GM08714 (cell line): ENCODE results near the gene DVL1.

ENCODE experiments used
- H3K4me3 ChIP-seq: fragments of 200-500 bp; sonication (Bioruptor generic); 2 replicates; pipeline ENCODE4 v1.5.1; 2014; ENCODE audit warnings: mild to moderate bottlenecking, low read length, inconsistent platforms
- ZNF274 ChIP-seq: IDR thresholded peaks from 2 replicates; pipeline ENCODE4 v1.6.1; 2012; ENCODE audit warnings: mild to moderate bottlenecking, low read depth, low read length

DVL1 gene

DNA sequence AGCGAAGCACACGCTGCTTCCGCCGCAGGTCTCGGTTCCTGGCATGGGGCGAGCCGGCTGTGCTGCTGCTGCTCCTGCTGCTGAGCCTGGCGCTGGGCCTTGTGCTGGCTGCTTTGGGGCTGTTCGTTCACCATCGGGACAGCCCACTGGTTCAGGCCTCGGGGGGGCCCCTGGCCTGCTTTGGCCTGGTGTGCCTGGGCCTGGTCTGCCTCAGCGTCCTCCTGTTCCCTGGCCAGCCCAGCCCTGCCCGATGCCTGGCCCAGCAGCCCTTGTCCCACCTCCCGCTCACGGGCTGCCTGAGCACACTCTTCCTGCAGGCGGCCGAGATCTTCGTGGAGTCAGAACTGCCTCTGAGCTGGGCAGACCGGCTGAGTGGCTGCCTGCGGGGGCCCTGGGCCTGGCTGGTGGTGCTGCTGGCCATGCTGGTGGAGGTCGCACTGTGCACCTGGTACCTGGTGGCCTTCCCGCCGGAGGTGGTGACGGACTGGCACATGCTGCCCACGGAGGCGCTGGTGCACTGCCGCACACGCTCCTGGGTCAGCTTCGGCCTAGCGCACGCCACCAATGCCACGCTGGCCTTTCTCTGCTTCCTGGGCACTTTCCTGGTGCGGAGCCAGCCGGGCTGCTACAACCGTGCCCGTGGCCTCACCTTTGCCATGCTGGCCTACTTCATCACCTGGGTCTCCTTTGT is 15.5 kb downstream of the DVL1 start:
- TF ChIP-seq ZNF274: no peak

DNA sequence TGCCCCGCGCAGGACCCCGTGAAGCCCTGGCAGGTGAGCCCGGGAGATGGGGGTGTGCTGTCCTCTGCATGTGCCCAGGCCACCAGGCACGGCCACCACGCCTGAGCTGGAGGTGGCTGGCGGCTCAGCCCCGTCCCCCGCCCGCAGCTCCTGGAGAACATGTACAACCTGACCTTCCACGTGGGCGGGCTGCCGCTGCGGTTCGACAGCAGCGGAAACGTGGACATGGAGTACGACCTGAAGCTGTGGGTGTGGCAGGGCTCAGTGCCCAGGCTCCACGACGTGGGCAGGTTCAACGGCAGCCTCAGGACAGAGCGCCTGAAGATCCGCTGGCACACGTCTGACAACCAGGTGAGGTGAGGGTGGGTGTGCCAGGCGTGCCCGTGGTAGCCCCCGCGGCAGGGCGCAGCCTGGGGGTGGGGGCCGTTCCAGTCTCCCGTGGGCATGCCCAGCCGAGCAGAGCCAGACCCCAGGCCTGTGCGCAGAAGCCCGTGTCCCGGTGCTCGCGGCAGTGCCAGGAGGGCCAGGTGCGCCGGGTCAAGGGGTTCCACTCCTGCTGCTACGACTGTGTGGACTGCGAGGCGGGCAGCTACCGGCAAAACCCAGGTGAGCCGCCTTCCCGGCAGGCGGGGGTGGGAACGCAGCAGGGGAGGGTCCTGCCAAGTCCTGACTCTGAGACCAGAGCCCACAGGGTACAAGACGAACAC is 16.3 kb downstream of the DVL1 start:
- TF ChIP-seq ZNF274: no peak
- H3K4me3 ChIP-seq: no peak overlapping the region

More for the DNA sequence above, 15.5 kb downstream of the DVL1 start:
- H3K4me3 ChIP-seq: no peak overlapping the region

DNA sequence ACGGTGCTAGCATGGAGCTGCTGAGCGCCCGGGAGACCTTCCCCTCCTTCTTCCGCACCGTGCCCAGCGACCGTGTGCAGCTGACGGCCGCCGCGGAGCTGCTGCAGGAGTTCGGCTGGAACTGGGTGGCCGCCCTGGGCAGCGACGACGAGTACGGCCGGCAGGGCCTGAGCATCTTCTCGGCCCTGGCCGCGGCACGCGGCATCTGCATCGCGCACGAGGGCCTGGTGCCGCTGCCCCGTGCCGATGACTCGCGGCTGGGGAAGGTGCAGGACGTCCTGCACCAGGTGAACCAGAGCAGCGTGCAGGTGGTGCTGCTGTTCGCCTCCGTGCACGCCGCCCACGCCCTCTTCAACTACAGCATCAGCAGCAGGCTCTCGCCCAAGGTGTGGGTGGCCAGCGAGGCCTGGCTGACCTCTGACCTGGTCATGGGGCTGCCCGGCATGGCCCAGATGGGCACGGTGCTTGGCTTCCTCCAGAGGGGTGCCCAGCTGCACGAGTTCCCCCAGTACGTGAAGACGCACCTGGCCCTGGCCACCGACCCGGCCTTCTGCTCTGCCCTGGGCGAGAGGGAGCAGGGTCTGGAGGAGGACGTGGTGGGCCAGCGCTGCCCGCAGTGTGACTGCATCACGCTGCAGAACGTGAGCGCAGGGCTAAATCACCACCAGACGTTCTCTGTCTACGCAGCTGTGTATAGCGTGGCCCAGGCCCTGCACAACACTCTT is 17.0 kb downstream of the DVL1 start:
- TF ChIP-seq ZNF274: no peak
- no peak overlapping the region for H3K4me3 ChIP-seq

DNA sequence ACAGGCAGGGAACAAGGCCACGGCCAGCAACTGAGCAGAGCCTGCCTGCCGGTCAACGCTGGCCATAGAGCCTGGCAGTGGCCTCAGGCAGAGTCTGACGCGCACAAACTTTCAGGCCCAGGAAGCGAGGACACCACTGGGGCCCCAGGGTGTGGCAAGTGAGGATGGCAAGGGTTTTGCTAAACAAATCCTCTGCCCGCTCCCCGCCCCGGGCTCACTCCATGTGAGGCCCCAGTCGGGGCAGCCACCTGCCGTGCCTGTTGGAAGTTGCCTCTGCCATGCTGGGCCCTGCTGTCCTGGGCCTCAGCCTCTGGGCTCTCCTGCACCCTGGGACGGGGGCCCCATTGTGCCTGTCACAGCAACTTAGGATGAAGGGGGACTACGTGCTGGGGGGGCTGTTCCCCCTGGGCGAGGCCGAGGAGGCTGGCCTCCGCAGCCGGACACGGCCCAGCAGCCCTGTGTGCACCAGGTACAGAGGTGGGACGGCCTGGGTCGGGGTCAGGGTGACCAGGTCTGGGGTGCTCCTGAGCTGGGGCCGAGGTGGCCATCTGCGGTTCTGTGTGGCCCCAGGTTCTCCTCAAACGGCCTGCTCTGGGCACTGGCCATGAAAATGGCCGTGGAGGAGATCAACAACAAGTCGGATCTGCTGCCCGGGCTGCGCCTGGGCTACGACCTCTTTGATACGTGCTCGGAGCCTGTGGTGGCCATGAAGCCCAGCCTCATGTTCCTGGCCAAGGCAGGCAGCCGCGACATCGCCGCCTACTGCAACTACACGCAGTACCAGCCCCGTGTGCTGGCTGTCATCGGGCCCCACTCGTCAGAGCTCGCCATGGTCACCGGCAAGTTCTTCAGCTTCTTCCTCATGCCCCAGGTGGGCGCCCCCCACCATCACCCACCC is 17.9 kb downstream of the DVL1 start, which contains the start of gene TAS1R3:
TSS of gene TAS1R3 (plus strand) at position 213 of the 898 bp plus-strand sequence. CDS start at position 279, 66 bp downstream.
- no peak for TF ChIP-seq ZNF274
- H3K4me3 ChIP-seq: no peak within 1 kb of the TSS

DNA sequence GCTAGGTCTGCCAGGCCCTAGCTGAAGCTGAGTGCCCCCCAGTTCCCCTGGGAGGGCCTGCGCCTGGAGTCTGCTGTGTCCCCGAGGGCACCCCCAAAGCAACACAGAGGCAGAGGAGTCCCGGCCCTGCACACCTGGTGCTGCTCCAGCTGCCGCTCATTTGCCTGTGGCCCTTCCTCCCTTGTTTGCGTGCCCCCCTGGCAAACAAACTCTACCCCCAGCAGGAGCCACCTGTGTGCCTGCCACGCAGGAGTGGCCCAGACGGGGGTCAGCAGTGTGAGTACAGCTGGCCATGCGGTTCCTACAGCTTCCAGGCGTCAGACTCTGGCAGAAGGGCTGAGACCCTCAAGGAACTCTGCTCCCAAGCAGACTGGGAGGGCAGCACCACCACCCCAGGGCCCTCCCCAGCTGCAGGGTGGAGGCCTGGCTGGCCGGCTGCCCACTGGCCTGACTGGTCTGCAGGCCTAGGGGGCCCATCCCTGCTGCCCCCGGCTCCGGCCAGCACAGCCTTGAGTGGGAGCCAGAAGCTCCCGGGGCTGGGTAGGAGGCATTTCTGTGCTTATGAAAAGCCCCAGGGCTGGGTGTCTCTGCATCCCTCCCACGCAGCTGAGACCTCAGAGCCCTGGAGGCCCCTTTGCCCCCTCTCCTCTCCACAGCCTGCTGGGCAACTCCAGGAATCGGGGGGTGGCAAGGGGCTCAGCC is 18.7 kb downstream of the DVL1 start:
- H3K4me3 ChIP-seq: no peak overlapping the region
- TF ChIP-seq ZNF274: no peak

DNA sequence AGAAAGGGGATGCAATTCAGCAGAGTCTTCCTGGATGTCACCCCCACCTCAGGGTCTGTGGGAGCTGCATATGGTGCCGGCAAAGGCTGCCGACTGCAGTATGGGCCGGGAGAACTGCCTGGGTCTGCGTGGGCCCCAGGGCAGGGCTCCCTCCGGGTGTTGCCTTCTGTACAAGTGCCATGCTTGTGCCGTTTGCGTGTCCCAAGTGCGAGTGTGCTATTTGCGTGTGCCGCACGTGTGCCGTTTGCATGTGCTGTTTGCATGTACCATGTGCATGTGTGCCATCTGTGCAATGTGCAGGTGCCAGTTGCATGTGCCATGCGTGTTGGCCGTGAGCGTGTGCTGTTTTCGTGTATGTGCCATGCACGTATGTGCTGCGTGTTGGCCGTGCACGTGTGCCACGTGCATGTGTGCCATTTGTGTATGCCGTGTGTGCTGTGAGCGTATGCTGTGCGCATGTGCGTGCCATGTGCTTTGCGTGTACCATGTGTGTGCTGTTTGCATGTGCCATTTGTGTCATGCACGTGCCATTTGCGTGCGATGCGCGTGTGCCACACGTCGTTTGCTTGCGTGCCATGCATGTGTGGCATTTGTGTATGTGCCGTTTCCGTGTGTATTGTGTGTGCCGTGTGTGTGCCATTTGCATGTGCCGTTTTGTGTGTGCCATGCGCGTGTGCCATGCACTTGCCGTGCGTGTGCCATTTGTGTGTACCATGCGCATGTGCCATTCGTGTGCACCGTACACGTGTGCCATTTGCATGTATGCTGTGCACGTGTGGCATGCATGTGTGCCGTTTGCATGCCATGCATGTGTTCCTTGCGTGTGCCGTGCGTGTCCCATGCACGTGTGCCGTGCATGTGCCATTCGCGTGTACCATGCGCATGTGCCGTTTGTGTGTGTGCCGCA is 19.7 kb downstream of the DVL1 start:
- H3K4me3 ChIP-seq: no peak overlapping the region
- no peak for TF ChIP-seq ZNF274

DNA sequence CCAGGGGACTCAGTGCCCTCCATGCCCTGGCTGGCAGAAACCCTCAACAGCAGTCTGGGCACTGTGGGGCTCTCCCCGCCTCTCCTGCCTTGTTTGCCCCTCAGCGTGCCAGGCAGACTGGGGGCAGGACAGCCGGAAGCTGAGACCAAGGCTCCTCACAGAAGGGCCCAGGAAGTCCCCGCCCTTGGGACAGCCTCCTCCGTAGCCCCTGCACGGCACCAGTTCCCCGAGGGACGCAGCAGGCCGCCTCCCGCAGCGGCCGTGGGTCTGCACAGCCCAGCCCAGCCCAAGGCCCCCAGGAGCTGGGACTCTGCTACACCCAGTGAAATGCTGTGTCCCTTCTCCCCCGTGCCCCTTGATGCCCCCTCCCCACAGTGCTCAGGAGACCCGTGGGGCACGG is 21.0 kb downstream of the DVL1 start:
- H3K4me3 ChIP-seq: no peak overlapping the region
- no peak for TF ChIP-seq ZNF274

DNA sequence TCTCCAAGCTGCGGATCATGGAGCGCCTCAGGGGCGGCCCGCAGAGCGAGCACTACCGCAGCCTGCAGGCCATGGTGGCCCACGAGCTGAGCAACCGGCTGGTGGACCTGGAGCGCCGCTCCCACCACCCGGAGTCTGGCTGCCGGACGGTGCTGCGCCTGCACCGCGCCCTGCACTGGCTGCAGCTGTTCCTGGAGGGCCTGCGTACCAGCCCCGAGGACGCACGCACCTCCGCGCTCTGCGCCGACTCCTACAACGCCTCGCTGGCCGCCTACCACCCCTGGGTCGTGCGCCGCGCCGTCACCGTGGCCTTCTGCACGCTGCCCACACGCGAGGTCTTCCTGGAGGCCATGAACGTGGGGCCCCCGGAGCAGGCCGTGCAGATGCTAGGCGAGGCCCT is 21.9 kb downstream of the DVL1 start:
- TF ChIP-seq ZNF274: no peak
- H3K4me3 ChIP-seq: no peak overlapping the region

DNA sequence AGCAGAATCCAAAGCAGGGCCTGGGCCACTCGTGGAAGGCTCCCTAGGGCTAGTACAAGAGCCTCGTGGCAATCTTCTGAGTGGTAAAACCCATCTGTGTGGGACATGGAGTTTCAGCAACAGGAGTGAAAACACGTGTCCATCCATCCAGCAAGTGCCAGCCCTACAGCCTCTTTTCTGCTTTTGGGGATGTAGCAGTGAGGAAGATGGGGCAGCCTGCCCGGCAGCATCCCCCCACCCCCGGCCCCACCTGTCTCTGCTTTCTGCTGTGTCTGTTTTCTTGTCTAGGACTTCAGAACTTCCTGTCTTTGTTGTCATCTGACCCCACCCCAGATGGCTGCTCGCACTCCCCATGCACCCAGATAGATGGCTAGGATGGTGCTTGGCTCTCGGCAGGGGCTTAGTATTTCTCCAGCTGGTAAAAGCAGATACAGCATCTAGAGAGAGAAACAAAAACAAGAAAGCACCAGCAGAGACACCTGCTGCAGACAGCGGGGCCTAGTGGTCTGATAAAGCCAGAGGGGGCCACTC is 23.1 kb downstream of the DVL1 start:
- no peak for TF ChIP-seq ZNF274
- no peak overlapping the region for H3K4me3 ChIP-seq

DNA sequence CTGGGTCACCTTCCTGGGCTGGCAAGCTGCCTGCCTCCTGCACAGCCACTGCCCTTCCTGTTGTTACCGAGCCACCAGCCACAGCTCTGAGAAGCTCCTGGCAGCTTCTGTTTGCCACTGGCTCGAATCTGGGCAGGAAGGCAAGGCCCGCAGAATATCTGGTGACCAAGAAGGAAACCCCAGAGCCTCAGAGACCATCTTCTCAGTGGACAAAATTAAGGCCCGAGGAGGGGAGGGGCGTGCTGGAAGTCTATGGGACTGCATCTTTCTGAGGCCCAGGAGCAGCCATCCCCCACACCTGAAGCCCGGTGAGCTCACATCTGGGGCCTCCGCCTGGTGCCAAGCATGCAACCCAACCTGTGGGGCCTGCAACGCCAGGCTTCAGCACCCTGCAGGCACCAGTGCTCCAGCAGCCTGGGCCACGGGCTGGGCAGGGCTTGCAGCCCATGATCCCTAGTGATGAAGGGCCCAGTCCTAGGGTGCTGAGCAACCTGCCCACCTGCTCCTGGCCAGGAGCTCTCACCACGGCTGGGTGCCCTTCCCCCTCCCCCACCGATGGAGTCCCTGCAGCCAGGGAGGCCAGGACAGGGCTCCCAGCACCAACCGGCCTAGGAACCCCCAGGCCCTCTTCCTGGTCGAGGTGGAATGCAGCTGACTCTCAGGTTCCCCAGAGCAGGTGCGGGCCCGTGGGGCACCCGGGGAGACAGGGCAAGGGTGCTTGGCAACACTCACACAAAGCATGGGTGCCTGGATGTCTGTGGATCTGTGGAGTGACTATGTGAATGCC is 23.7 kb downstream of the DVL1 start:
- TF ChIP-seq ZNF274: no peak
- peak overlapping the region; percentile 78 for H3K4me3 ChIP-seq

DNA sequence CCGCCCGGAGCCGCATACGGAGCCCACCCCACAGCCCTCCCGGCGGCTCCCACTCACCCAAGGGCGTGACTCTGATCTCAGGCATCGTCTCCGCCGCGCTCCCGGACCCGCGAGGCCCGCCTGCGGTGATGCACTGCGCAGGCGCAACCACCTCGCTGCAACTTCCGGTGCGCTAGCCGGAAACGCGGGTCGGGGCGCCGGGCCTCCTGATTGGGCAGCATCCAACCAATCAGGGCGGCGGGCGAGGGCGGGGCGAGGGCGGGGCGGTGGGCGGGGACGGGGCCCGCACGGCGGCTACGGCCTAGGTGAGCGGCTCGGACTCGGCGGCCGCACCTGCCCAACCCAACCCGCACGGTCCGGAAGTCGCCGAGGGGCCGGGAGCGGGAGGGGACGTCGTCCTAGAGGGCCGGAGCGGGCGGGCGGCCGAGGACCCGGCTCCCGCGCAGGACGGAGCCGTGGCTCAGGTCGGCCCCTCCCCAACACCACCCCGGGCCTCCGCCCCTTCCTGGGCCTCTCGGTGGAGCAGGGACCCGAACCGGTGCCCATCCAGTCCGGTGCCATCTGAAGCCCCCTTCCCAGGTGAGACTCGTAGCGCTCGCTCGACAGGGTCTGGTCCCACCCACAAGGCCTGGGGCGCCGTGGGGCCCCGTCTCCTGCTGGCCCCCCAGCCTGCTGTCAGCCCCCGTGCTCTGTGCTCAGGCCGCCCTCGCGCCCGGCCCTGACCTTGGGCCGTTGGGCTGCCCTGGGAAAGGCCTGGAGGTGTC is 24.5 kb downstream of the DVL1 start, which contains the start of the genes CPTP and INTS11:
TSS of gene CPTP (plus strand) at position 279 of the 764 bp plus-strand sequence. CDS start 2,109 bp downstream, outside the sequence.
TSS of gene INTS11 (minus strand) at position 137 of the 764 bp plus-strand sequence. CDS start at position 85, 52 bp downstream.
- peak within 1 kb of the TSS; percentile 96 for H3K4me3 ChIP-seq
- no peak for TF ChIP-seq ZNF274
